A549 (cell line): ENCODE data around the gene MAGI1.

Experiments used
- CBX8 ChIP-seq: fragments of 200-600 bp; sonication (generic); IDR thresholded peaks from 2 replicates; pipeline ENCODE4 v1.6.1; 2016
- HOXA7 ChIP-seq: fragments of 250-450 bp; sonication (Bioruptor Pico); IDR thresholded peaks from 2 replicates; pipeline ENCODE4 v1.5.0; 2020; ENCODE audit warnings: mild to moderate bottlenecking, moderate library complexity
- KDM5A ChIP-seq: fragments of 200-600 bp; sonication (generic); IDR thresholded peaks from 2 replicates; pipeline ENCODE4 v1.6.1; 2016; ENCODE audit warnings: antibody characterized with exemption, mild to moderate bottlenecking
- MAFK ChIP-seq: fragments of 450-650 bp; IDR thresholded peaks from 2 replicates; pipeline ENCODE4 v1.6.1; 2014; ENCODE audit not compliant: partially characterized antibody
- MAZ ChIP-seq: fragments of 150-350 bp; IDR thresholded peaks from 2 replicates; pipeline ENCODE4 v1.6.1; 2014; ENCODE audit warnings: antibody characterized with exemption, low read depth, low read length, borderline replicate concordance
- POLR2A ChIP-seq: IDR thresholded peaks from 2 replicates; pipeline ENCODE4 v1.6.1; 2012; ENCODE audit warnings: mild to moderate bottlenecking, low read length
- RAD21 ChIP-seq, 2 experiments: fragments of >200 bp in 1 of 2; sonication (Bioruptor Twin) in 1 of 2; formaldehyde crosslinking in 1 of 2; IDR thresholded peaks in 1 of 2; conservative IDR thresholded peaks in 1 of 2; 2 replicates in 1 of 2; 3 replicates in 1 of 2; pipeline ENCODE4 v1.6.1; 2012 to 2018; ENCODE audit warnings: inconsistent platforms in 1 of 2
- SREBF2 ChIP-seq: fragments of 450-650 bp; IDR thresholded peaks from 2 replicates; pipeline ENCODE4 v1.6.1; 2014; ENCODE audit warnings: mild to moderate bottlenecking, moderate library complexity
- TF ChIP-seq, protein P1 (sequence below): fragments of 200-600 bp; sonication (generic); IDR thresholded peaks from 2 replicates; pipeline ENCODE4 v1.6.1; 2016; ENCODE audit warnings: antibody characterized with exemption, mild to moderate bottlenecking, moderate library complexity
- TF ChIP-seq, protein P2 (sequence below): IDR thresholded peaks from 2 replicates; pipeline ENCODE4 v1.6.1; 2012
- TF ChIP-seq, protein P3 (sequence below): fragments of >200 bp; sonication (Bioruptor Twin); formaldehyde crosslinking; IDR thresholded peaks from 3 replicates; pipeline ENCODE4 v1.5.1; 2016

DNA sequence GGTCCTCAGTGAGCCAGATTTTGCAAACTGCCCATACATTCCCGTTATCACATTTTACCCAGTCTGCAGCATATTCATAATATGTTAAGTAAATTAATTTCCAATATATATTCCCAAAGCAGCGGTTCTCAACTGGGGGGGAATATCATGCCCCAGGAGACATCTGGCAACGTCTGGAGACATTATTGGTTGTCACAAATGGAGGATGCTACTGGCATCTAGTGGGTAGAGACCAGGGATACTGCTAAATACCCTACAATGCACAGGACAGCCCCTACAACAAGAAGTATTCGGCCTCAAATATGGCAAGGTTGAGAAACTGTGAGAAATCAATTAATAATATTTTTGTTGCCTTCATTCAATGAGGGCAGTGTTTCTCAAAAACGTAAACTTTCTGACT, 280.3 kb downstream of the MAGI1 start:
- TF ChIP-seq, protein P1, sequence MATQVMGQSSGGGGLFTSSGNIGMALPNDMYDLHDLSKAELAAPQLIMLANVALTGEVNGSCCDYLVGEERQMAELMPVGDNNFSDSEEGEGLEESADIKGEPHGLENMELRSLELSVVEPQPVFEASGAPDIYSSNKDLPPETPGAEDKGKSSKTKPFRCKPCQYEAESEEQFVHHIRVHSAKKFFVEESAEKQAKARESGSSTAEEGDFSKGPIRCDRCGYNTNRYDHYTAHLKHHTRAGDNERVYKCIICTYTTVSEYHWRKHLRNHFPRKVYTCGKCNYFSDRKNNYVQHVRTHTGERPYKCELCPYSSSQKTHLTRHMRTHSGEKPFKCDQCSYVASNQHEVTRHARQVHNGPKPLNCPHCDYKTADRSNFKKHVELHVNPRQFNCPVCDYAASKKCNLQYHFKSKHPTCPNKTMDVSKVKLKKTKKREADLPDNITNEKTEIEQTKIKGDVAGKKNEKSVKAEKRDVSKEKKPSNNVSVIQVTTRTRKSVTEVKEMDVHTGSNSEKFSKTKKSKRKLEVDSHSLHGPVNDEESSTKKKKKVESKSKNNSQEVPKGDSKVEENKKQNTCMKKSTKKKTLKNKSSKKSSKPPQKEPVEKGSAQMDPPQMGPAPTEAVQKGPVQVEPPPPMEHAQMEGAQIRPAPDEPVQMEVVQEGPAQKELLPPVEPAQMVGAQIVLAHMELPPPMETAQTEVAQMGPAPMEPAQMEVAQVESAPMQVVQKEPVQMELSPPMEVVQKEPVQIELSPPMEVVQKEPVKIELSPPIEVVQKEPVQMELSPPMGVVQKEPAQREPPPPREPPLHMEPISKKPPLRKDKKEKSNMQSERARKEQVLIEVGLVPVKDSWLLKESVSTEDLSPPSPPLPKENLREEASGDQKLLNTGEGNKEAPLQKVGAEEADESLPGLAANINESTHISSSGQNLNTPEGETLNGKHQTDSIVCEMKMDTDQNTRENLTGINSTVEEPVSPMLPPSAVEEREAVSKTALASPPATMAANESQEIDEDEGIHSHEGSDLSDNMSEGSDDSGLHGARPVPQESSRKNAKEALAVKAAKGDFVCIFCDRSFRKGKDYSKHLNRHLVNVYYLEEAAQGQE, result no peak
- TF ChIP-seq, protein P2, sequence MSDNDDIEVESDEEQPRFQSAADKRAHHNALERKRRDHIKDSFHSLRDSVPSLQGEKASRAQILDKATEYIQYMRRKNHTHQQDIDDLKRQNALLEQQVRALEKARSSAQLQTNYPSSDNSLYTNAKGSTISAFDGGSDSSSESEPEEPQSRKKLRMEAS, result no peak
- TF ChIP-seq RAD21 (conservative IDR thresholded peaks at IDR 0.05 in 1 of 2, IDR thresholded peaks at IDR 0.05 in 1 of 2) (no peak), MAFK (no peak), SREBF2 (no peak), POLR2A (no peak), CBX8 (no peak), KDM5A (no peak), HOXA7 (CRISPR knock-in tag) (no peak), MAZ (no peak)
- TF ChIP-seq, protein P3, sequence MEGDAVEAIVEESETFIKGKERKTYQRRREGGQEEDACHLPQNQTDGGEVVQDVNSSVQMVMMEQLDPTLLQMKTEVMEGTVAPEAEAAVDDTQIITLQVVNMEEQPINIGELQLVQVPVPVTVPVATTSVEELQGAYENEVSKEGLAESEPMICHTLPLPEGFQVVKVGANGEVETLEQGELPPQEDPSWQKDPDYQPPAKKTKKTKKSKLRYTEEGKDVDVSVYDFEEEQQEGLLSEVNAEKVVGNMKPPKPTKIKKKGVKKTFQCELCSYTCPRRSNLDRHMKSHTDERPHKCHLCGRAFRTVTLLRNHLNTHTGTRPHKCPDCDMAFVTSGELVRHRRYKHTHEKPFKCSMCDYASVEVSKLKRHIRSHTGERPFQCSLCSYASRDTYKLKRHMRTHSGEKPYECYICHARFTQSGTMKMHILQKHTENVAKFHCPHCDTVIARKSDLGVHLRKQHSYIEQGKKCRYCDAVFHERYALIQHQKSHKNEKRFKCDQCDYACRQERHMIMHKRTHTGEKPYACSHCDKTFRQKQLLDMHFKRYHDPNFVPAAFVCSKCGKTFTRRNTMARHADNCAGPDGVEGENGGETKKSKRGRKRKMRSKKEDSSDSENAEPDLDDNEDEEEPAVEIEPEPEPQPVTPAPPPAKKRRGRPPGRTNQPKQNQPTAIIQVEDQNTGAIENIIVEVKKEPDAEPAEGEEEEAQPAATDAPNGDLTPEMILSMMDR, result no peak
